RCC 7860 (cell line): ENCODE results near the gene KRI1.
"Not testable (repeated sequence)": the region's sequence is repeated elsewhere in the genome, so short reads cannot be mapped to it uniquely, and the experiment has no call there.

Experiments
- DNase-seq: peaks from one replicate; pipeline ENCODE4 v3.0.0-alpha.2; 2015; ENCODE audit warnings: low spot score
- FAIRE-seq: peaks from 2 replicates; lab custom pipeline; 2012; peaks lifted over from hg19 to GRCh38; lab: Jason Lieb, UNC

The KRI1 gene

DNA sequence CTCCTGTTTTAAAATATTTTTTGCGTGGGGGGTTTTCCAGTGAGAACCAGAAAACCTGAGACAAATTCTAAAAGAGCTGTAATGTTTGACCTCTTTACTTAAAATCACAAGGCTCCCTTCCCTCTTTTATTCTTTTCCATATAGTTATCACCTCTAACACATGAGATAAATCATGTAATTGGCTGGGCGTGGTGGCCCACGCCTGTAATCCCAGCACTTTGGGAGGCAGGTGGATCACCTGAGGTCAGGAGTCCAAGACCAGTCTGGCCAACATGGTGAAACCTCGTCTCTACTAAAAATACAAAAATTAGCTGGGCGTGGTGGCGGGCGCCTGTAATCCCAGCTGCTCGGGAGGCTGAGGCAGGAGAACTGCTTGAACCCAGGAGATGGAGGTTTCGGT is 14.8 kb downstream of the KRI1 start:
- FAIRE-seq, DNase-seq: not testable (repeated sequence)

DNA sequence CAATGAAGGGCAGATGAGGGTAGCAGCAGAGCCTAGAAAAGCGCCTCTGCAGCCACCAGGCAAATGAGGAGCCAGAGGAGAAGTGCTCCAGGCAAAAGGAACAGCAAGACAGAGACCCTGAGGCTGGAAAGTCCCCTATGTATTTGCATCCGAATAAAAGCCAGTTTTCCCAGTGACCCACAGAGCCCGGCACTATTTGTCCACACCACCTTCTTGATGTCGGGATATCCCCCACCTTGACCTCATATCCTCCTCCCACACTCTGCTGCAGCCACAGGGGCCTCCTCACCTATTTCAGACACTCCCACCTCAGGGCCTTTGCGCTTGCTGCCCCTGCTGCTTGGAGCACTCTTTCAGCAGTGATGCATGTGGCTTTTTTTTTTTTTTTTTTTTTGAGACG is 15.5 kb downstream of the KRI1 start:
- no peak for FAIRE-seq

DNA sequence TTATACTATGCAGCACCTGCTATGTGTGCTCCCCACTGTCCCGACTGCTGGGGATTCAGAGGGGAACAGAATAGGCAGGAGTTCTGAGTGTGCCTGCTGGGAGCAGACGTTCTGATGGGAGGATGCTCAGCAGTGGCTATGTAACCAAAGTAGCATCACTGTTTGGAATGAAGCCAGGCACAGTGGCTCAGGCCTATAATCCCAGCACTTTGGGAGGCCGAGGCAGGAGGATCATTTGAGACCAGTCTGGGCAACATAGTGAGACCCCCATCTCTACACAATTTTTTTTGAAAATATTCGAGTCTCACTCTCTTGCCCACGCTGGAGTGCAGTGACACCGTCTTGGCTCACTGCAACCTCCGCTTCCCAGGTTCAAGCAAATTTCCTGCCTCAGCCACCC is 16.1 kb downstream of the KRI1 start:
- FAIRE-seq (no peak), DNase-seq (no peak)

More for the DNA sequence above, 15.5 kb downstream of the KRI1 start:
- no peak for DNase-seq

DNA sequence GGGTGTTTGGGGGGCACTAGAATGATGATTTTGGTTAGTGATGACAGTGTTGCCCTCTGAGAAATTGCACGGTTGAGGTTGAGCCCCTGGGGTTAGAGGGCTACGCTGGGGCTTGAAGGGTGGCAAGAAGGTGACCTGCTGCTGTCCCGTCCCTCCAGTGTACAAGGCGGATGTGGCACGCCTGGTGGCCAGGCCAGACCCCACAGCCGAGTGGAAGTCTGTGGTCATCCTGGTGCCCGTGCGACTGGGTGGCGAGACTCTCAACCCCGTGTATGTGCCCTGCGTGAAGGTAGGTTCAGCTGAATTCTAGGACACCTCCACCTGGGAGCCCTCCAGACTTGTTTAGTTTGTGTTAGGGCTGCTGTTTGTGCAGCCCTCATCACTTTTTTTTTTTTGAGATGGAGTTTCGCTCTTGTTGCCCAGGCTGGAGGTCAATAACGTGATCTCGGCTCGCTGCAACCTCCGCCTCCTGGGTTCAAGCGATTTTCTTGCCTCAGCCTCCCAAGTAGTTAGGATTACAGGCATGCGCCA is 17.0 kb downstream of the KRI1 start:
- FAIRE-seq (no peak), DNase-seq (no peak)

DNA sequence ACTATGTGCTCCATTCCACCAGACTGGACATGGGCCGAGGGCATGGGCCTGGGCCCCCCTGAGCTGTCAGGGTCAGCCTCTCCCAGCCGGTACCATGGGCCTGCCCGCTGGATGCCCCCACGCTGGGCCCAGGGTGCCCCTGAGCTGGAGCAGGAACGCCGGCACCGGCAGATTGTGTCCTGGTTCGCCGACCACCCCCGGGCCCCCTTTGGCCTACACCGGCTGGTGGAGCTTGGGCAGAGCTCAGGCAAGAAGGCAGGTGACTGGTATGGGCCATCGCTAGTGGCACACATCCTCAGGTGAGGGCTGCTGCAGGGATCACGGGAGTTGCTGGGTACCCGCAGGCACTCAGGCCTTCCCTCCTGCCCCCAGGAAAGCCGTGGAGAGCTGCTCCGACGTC is 19.0 kb downstream of the KRI1 start:
- no peak for FAIRE-seq
- DNase-seq = no peak

DNA sequence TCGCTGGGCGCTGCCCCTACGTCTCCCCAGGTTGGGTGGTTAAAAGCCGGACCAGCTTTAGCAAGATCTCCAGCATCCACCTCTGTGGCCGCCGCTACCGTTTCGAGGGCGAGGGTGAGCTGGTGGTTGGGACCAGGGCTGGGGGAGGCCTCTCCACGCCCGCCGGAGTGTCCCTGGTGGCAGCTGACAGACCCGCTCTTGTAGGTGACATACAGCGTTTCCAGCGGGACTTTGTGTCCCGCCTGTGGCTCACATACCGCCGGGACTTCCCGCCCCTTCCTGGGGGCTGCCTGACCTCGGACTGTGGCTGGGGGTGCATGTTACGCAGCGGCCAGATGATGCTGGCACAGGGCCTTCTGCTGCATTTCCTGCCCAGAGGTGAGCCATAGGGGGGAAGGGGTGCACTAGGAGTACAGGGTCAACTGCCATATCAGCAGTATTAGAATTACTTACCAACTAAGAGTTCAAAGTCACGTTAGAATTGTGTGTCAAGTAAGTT is 21.0 kb downstream of the KRI1 start:
- DNase-seq (no peak), FAIRE-seq (no peak)

DNA sequence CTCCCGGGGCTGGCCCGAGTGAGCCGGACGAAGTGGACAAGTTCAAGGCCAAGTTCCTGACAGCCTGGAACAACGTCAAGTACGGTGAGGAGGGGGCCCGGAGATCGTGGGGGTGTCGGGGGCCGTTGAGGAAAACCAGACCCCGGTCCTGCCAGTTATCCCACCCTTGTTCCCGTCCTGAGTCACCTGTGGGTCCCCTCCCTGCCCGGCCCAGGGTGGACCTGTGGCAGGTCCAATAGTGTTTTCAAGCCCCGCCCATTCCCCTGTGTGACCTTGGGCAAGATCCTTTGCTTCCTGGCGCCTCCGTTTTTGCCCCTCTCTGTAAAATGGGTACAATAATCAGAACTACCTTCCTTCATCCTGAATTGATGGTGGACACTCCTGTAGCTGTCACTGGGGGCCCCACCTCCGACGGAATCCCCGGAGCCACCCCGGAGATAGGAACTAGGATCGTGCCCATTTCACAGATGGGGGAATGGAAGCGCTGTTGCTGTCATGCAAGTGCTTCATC is 21.5 kb downstream of the KRI1 start:
- FAIRE-seq = no peak
- DNase-seq = no peak

DNA sequence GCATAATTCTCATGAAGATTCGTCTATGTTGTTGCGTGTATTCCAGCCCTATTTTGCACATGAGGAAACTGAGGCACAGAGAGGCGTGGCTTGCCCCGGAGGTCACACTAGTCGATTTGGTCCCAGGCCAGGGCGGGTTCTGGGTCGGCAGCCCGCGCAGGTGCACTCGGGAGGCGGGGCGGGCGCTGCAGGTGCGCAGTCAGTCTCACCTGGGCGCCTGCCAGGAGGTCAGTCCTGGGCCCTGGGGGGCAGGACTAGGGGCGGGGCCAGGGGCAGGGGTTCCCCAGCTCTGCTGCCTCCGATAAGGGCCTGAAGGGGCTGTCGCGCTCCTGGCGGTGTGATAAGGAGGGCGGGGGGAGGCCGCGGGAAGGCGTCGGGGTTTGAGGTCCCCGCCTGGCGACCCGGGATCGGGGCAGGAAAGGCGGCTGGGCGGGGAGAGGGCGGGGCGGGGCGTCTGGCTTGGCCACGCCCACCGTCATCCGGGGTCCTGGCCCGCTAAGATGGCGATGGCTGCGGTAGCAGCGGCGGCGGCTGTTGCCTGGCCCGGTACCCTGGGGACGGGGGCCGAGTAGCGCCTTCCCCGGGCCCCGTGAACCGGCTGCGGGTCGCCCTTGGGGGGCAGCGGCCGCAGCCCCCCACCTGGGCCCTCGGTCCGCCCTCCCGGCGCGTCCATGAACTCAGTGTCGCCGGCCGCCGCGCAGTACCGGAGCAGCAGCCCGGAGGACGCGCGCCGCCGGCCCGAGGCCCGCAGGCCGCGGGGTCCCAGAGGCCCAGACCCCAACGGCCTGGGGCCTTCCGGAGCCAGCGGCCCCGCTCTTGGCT is 22.2 kb downstream of the KRI1 start, which contains the start of gene ATG4D:
ATG4D (plus strand) TSS at position 485 of the 822 bp plus-strand sequence; CDS start at position 672, 187 bp downstream.
- FAIRE-seq (no peak), DNase-seq (peak; percentile 36)

DNA sequence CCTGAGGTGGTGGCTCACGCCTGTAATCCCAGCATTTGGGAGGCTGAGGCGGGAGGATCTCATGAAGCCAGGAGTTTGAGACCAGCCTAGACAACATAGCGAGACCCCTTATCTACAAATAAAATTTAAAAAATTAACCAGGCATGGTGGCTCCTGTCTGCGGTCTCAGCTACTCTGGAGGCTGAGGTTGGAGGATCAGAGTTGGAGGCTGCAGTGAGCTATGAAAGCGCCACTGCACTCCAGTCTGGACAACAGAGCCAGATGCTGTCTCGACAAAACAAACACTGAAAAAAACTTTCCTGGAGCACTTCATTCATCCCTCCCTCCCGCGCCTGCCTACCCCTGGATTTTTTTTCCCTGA is 22.8 kb downstream of the KRI1 start:
- DNase-seq (no peak), FAIRE-seq (no peak)

DNA sequence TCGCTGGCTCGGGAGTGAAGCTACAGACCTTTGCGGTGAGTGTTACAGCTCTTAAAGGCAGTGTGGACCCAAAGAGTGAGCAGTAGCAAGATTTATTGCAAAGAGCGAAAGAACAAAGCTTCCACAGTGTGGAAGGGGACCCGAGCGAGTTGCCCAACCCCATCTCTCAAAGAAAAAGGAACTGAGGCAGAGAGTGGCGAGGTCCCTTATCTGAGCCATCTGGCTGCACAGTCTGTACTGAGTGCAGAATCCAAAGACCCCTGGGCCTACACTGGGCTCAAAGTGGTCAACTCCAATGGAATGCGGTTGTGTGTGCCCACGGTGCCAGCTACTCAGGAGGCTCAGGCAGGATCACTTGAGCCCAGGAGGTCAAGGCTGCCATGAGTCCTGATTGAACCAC is 26.8 kb downstream of the KRI1 start:
- FAIRE-seq, DNase-seq: not testable (repeated sequence)

DNA sequence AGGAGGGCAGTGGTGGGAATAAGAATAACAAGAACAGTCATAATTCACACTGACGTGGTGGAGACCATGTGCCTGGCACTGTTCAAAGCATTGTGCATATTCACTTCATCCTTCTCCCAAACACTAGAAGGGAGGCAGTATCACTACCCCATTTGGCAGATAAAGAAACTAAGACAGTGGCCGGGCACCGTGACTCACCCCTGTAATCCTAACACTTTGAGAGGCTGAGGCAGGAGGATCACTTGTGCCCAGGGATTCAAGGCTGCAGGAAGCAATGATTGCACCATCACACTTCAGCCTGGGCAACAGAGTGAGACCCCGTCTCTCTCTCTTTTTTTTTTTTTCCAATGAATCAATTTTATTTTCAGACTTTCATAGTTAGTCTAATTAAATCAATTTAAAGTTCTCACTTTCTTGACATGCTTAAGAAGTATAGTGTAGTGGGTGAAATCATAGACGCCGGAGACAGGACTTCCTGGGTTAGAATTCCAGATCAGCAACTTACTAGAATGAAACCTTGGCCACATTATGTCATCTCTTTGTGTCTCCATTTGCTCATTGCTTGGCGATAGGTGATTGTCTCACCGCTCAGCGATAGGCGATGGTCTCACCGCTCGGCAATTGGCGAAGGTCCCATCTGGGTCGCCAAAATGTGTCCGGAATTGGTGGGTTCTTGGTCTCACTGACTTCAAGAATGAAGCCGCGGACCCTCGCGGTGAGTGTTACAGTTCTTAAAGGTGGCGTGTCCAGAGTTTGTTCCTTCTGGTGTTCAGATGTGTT is 27.4 kb downstream of the KRI1 start:
- DNase-seq (no peak), FAIRE-seq (no peak)

DNA sequence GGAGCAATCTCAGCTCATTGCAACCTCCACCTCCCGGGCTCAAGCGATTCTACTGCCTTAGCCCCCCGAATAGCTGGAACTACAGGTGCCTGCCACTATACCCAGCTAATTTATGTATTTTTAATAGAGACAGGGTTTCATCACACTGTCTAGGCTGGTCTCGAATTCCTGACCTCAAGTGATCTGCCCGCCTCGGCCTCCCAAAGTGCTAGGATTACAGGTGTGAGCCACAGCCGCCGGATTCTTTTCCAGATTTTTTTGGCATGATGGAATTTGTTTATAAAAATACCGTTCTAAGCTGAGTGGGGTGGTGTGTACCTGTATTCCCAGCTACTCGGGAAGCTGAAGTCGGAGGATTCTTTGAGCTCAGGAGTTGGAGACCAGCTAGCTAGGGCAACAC is 28.1 kb downstream of the KRI1 start:
- DNase-seq (no peak), FAIRE-seq (no peak)

DNA sequence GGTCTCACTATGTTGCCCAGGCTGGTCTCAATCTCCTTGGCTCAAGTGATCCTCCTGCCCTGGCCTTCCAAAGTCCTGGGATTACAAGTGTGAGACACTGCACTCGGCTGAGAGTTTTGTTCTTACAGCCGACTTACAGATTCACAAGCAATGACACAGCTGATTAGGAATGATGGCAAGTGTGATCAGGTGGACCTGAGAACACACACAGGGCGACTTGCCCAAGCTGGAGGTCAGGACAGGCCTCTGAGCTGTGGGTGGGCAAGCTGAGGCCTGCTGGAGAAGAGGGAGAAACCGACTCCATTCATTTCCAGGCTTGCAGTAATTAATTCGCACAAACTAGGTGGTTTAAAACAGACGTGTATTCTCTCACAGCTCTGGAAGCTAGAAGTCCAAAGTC is 30.2 kb downstream of the KRI1 start:
- no peak for FAIRE-seq
- DNase-seq = no peak

DNA sequence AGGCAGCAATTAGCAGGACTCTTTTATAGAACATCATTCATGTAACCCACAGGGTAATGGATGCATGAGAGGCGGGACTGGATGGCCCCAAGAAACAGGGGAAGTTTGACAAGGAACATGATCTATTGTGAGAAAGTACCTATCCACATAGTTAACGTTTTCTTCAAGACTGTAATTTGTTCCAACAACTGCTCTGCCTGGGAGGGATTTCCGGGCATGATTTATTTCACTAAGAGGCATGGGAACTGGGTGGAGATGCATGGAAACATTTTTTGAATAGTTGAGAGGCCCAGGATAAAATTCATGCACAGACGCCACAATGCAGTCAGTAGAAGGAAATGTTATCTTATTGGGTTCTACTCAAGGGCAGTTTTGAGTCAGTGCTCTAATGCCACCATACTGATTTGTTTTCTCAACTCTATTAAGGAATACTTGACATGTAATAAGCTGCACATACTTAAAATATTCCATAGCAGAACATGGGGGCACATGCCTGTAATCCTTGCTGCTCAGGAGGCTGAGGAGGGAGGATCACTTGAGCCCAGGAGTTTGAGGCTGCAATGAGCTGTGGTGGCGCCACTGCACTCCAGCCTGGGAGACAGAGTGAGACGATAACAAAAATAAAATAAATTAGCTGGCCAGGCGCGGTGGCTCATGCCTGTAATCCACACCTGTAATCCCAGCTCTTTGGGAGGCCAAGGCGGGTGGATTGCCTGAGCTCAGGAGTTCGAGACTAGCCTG is 32.0 kb downstream of the KRI1 start:
- FAIRE-seq (no peak), DNase-seq (no peak)

DNA sequence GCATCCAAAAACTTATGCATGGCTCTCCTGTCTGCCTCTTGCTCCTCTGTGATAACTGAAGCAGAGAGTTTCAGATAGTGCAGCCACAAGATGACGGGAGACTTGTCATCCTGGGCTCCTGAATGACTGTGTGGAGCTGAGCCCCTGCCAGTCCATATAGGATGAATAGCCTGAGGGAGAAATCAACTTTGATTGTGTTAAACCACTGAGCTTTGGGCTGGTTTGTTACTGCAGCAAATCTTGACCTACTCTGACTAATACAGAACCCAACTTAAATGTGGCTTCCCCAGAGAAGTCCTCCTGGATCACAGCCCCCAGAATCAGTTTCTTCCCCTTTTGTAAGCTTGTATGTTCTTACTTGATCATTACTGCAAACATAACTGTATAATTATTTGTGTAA is 33.4 kb downstream of the KRI1 start:
- FAIRE-seq (no peak), DNase-seq (no peak)

DNA sequence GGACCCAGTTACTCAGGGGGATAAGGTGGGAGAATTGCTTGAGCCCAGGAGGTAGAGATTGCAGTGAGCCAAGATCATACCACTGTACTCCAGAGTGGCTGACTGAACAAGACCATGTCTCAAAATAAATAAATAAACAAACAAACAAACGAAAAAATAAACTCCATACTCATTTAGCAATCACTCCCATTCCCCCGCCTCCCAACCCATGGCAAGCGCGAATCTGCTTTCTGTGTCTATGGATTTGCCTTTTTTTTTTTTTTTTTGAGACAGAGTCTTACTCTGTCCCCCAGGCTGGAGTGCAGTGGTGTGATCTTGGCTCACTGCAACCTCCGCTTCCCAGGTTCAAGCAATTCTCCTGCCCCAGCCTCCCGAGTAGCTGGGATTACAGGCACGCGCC is 38.9 kb downstream of the KRI1 start:
- not testable (repeated sequence) for DNase-seq, FAIRE-seq

DNA sequence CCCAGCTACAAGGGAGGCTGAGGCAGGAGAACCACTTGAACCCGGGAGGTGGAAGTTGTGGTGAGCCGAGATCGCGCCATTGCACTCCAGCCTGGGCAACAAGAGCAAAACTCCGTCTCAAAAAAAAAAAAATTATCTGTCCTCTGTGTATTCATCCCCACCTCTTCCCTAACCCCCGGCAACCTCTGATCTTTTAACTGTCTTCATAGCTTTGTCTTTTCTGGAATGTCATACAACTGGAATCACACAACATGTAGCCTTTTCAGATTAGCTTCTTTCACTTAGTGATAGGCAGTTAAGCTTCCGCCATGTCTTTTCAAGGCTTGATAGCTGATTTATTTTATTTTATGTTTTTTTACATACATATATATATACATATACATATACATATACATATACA is 40.2 kb downstream of the KRI1 start:
- no peak for FAIRE-seq
- no peak for DNase-seq

DNA sequence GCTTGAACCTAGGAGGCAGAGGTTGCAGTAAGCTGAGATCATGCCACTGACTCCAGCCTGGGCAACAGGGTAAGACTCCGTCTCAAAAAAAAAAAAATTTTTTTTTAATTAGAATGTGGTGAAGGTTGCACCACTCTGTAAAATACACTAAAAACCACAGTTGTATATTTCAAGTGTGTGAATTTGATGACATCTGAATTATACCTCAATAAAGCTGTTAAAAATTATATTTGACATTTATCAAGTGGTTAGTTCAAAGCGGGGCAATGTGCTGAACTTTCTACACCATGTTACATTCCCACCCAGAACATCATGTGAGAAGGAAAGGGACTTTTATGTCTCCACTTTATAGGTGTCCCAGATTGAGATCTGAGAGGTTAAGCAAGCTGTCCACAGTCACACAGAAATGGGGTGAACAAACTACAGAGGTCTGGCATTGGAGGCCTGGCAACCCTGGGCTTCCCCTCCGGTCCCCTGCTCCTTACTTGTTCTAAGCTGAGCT is 42.6 kb downstream of the KRI1 start:
- FAIRE-seq = no peak
- no peak for DNase-seq

DNA sequence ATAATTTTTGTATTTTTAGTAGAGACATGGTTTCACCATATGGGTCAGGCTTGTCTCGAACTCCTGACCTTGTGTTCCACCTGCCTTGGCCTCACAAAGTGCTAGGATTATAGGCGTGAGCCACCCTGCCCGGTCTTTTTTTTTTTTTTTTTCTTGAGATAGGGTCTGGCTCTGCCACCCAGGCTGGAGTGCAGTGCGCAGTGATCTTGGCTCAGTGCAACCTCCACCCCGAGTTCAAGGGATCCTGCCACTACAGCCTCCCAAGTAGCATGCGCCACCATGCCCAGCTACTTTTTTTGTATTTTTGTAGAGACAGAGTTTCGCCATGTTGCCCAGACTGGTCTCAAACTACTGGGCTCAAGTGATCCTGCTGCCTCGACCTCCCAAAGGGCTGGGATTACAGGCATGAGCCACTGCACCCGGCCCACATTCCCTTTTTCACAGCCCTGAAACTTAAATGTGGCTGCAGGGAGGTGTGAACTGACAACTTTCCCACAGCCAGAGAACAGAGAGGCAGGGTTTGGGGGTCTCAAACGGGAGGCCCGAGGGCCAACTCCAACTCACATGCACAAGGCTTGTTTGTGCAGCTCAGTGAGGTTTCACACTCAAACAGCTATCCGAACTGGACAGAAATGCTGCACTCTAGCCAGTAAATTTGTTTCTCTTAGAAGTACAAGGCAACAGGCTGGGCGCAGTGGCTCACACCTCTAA is 44.2 kb downstream of the KRI1 start:
- FAIRE-seq (no peak), DNase-seq (no peak)
